COLO829 (cell line): Measurements from ENCODE around the gene TAP2.
A peak's percentile ranks its signal among the peaks of the same experiment; 100 is the strongest.
"Not testable (repeated sequence)": the region's sequence is repeated elsewhere in the genome, so short reads cannot be mapped to it uniquely, and the experiment has no call there.

Source experiments
- DNase-seq: peaks from one replicate; pipeline ENCODE4 v3.0.0; 2012; ENCODE audit warnings: low spot score

TAP2 gene

GRCh38 chr6:32835167-32835893, 3.2 kb downstream of the TAP2 start:
- DNase-seq: no peak

DNA sequence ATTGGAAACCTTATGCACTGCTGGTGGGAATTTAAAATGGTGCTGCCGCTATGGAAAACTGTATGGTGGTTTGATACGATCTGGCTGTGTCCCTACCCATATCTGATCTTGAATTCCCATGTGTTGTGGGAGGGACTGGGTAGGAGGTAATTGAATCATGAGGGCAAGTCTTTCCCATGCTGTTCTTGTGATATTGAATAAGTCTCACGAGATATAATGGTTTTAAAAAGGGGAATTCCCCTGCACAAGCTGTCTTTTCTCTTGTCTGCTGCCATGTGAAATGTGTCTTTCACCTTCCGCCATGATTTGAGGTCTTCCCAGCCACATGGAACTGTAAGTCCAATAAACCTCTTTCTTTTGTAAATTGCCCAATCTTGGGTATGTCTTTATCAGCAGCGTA, 4.9 kb downstream of the TAP2 start:
- DNase-seq: no peak

DNA sequence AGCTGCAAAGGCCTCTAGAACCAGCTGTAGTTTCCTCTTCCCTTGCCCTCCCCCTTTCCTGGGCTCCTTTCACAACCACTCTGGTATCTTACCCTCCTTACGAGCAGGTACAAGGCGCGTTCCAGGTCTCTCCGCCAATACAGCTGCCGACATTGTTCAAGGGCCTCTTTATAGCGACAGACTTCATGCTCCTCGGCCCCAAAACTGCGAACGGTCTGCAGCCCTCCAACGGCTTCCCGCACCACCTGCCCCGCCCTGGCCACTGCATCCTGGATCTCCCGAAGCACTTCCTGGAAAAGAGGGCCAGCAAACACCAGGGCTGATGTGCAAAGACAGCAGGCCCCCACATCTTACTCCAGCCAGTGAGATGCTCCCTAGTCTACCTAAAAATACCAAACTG, 6.0 kb downstream of the TAP2 start:
- no peak for DNase-seq

DNA sequence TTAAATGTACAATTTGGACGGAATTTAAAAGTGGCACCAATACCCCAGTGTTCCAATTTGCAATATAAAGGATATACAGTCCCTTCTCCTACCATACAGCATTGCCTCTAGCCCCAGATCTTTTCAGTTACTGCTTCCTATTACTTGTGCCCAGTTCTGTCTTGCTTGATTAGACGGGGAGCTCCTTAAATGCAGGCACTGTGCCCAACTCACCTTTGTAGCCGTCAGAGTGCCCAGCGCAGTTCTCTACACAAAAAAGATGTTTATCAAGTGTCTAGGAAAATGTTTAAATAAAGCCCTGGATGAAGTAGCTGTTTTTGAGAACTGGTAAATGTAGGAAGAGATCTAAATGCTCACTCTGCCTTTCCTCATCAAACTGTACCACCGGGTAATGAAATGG, 7.6 kb downstream of the TAP2 start:
- DNase-seq: no peak

GRCh38 chr6:32830017-32830416, 8.5 kb downstream of the TAP2 start:
- DNase-seq: no peak

DNA sequence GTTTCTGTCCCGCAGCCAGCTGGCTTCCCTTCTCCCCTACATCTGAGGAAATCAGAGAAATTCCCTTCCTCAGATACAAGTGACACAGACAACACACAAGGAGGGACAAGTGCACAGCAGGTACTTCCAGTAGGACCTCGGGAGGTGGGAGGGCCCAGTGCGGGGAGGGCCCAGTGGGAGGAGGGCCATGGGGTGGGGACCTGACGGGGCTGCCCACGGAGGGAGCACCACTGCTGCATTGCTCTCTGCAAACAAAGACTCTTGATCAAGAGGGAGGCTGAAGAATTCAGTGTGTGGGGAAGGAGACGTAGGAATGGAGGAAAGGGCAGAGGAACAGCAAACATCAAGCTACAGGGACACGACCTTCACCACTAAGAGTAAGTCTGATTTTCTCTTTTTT, 9.0 kb downstream of the TAP2 start:
- no peak for DNase-seq

- no peak for DNase-seq
These were observed 11.5 kb downstream of the TAP2 start for GRCh38 chr6:32827025-32827424.

- peak; percentile 78 for DNase-seq
These were observed 12.6 kb downstream of the TAP2 start for GRCh38 chr6:32825966-32826365.

DNA sequence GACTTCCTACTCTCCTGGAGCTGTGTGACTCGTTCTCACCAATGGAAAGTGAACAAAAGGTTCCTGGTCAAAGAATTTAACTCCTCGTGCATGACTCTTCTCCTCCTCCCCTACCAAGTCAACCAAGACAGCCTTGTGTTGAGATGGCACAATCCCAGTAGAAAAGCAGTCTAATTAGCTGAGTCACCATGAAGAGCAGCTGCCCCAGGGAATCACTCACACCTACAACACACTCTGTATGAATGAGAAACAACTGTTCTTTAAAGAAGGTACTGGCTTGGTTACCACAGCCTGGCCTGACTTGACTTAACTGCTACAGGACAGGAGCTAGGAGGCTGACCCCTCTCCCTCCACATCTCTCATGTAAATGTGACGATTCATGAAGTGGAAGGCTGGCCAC, 18.8 kb downstream of the TAP2 start:
- peak; percentile 96 for DNase-seq

DNA sequence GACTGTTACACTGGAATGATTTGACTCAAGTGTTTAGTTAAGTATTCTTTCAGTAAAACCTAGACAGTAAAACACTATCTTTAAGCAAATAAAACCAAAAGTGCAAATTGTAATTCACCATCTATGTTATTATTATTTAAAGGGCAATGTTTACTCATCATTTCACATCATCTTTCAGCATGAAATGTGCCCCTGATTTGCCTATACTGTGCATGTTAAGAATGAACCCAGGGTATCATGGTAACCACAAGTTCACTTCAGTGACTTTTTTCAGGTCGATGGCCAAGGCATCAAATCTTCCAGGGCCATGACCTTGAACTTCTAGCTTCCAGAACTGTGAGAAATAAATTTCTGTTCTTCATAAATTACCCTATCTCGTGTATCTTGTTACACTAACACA, 19.7 kb downstream of the TAP2 start:
- DNase-seq: no peak

DNA sequence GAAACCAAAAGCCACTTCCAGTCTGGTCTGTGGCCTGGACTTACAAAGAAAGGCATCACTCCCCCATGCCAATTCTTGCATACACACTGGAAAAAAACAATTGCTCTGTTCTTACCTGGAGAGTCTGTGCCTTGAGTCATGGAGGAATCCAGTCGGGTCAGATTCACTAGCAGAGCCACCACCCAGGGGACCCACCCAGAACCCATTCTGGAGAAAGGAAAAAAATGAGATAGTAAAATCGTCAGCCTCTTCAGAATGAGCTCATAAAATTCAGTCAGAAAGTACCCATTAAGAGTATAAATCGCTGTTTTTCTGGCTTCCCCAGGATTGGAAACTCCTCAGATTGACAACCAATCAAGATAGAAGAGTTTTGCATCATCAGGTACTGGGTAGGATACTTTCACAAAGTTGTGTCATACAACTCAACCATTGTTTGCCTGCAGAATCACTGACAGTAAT, 21.8 kb downstream of the TAP2 start, which contains the start of gene HLA-DOB:
TSS of gene HLA-DOB (minus strand) at position 257 of the 459 bp plus-strand sequence. CDS start at position 206, 51 bp downstream.
- DNase-seq: peak; percentile 79

DNA sequence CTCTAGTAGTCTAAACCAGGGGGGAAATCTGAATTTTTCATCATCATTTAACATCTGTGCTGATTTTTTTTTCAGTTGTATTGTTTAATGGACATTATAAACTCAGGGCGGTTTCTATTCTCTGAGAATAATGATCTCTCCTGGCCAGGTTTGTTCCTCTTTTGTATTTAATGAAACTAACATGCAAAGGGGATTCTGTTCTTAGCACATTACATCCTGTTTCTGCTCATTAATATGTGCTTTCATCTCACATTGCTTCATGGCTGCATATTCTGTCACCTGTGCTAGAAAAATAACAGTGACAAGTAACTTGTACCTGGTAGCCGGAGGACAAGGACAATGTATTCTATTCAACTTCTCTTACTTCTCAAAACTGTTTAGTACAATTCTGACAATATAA, 22.5 kb downstream of the TAP2 start:
- DNase-seq: no peak

DNA sequence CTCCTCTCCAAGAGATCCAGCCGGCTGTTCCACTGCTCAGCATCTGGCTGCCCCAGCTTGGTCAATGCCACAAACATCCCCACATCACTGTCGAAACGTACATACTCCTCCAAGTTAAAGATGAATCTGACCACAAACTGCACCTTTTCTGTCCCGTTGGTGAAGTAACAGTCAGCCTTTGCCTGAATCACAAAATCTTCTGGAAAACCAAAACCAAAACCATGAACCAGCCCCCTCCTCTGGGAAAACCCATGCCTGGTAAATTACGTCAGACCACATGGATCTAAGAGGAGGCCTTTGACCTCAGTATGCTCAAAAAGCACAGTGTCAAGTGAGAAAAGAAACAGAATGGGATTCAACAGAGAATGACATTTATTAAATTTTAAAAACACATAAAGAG, 23.4 kb downstream of the TAP2 start:
- DNase-seq: no peak

- DNase-seq: no peak
These were observed 24.4 kb downstream of the TAP2 start for GRCh38 chr6:32814145-32814544.

GRCh38 chr6:32809171-32809570, 29.4 kb downstream of the TAP2 start:
- no peak for DNase-seq

DNA sequence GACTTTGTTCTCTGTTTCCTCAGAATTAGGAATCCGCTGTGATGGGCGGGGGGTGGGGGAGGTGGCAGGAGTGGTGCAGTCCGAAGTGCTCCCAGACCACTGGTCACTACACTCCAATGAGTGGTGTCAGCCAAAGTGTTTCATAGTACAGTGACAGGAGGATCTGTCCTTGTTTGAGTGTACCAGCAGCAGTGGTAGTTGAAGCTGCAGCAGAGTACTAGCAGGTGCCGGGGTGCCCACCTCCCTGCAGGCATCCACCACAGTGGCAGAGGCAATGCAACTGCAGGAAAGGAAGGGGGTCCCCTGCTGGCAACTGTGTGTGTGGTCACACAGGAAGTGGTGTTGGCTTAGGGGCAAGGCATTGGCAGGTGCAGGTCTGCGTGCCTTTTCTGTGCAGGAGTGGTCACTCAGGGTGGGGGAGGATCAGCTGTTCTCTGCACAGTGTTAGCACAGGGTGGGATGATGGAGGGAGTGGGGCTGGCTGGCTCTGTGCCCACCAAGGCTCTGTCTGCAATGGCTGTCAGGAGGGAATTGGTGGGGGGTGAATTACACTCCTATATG, 31.4 kb downstream of the TAP2 start:
- DNase-seq: no peak

GRCh38 chr6:32805404-32805803, 33.1 kb downstream of the TAP2 start:
- not testable (repeated sequence) for DNase-seq

DNA sequence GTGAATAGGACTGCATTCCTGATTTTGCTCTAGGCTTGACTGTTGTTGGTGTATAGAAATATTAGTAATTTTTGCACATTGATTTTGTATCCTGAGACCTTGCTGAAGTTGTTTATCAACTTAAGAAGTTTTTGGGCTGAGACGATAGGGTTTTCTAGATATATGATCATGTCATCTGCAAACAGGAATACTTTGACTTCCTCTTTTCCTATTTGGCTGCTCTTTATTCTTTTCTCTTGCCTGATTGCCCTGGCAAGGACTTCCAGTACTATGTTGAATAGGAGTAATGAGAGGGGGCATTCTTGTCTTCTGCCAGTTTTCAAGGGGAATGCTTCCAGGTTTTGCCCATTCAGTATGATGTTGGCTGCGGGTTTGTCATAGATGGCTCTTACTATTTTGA, 35.1 kb downstream of the TAP2 start:
- DNase-seq: no peak

DNA sequence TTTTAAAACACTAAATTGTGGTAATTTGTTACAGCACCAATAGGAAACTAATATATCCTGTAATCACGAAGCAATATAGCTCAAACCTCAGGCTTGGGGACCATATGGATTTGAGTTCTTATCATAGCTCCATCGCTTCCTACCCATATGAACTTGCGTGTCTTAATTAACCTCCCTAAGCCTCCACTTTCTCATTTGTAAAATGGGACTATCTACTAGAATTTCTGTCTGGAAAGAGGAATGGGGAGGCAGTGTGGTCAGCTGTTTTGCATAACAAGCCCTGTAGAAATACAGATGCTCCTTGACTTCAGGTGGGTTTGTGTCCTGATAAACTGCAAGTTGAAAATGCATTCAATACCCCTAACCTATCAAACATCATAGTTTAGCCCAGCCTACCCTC, 38.8 kb downstream of the TAP2 start:
- no peak for DNase-seq

- DNase-seq: no peak
These were observed 39.4 kb downstream of the TAP2 start for GRCh38 chr6:32799168-32799567.

DNA sequence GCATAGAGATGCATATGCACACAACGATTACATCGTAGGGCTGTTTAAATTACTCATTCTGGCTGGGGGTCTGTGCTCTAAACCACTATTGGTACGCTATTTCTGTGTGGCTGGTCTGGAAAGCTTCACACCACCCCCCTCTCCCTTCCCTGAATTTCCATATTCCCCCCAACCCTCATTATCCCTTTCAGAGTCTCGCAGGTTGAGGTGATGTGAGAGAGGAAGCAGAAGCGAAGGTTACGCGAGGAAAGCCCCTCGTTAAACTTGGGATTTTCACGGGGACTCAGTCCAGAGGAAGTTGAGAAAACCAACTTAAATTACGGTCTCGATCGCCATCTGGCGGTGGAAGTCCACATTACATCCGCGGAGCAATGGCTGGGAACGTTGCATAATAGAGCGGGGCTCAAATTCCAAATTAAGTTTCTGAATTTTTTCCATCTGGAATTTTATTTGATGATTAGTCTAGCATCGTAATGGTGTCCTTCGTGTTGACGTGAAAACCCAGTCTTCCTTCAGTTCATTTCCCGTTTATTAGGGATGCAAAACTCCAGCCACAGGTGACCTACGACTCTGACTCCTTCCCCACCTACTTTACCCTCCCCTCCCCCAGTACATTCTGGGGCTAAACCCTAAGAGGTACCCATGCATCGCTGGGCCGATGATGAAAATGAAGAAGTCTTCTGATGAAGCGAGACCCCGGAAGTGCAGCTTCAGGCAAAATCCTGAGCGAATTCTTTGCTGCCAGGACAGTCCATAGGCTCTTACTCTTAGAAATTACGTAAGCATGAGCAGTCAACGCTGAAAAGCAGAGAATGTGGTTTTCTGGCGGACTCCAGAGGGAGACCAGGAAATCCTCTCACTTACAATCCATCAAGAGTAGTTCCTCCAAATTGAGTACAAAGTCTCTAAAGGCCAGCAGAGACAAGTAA, 41.4 kb downstream of the TAP2 start:
- peak; percentile 61 for DNase-seq

DNA sequence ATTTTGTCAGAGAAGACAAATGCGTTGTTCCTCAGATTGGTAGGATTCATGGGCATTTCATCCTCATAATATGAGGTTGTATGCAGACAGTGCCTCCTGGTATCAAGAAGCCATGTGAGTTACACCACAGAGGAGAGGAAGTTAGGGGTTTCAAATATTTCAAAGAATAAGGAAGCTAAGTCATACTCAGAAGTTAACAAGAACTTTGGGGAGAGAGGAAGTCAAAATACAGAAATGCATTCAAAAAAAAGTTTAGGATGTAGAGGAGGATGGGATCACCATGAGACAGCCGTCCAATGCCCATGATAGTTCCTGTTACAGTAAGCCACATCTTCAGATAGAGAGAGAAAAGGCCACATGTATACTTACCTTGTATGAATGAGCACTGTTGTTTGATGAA, 44.0 kb downstream of the TAP2 start:
- no peak for DNase-seq

DNA sequence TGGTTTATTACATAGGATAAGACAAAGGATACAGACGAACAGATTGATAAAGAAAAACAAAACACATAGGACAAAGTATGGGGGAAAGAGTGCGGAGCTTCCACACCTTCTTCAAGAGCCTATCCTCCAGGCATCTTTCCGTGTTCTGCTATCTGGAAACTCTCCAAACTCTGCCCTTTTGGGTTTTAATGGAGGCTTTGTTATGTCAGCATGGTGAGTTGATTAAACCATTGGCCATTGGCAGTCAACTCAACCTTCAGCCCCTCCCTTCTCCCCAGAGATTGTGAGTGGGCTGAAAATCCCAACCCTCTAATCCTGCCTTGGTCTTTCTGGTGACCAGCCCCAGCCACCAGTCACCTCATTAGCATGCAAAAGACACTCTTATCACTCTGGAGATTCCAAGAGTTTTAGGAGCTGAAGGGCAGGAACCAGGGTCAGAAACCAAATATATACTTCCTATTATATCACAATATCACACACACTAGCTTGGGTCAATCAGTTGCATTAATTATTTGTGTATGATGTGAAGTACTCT, 45.6 kb downstream of the TAP2 start:
- peak; percentile 53 for DNase-seq
